Activated CD4-positive, alpha-beta T cell treated with anti-CD3 and anti-CD28 coated beads for 24 hours (primary cell): ENCODE measurements around the gene SP9.
"Not testable (repeated sequence)": the region's sequence is repeated elsewhere in the genome, so short reads cannot be mapped to it uniquely, and the experiment has no call there.

ENCODE experiments used
- DNase-seq, 2 donors: peaks; one replicate each; pipeline ENCODE4 v3.0.0-alpha.2; 2020; ENCODE audit warnings: low read depth in 2 of 2

The SP9 gene

GRCh38 chr2:174344716-174345461 lies 10.1 kb downstream of the SP9 start:
- no peak for DNase-seq

DNA sequence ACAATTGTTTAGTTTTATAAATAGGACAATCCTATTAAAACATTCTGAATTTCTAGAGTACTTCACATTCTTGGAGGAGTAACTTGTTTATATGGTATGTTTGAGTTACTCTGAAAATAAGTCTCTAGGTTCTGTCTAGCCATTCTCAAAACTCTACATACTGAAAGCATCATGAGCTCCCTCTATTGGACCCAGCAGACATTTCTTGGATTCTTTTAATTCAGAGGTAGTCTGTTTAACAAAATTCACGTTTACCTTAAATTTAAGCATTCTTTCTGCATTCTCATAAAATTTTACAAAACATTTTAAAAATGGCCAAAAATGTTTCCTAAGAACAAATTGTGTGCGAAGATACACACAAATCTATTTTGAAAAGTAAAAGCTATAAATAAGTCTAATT lies 15.3 kb downstream of the SP9 start:
- no peak for DNase-seq

DNA sequence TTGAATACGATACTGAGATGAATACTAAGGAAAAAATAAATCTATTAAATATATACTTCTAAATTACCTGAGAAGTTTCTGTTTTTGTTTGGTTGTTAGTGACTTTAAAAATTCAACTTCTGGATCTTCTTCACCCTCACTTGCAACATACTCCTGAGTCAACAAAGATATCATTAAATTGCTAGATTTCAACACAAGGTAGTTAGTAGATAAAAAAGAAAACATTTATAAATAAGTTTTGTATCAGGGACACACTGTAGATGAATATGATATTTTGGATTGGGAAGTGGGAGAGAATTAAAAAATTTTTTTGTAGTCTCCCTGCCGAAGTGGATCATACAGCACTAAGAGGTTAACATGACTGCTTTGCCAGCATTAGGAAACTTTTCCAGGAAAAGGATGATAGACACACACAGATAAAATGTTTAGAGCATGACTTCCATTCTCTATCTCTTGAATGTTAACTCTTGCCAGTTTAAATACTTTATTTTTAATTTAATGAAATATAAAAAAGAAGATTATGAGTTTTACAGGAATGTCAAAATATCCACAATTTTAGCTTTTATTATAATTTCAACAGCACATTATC lies 15.9 kb downstream of the SP9 start:
- no peak for DNase-seq

- DNase-seq = no peak
Observed at GRCh38 chr2:174353004-174353403, 18.2 kb downstream of the SP9 start.

- no peak for DNase-seq
Observed at GRCh38 chr2:174356347-174356746, 21.6 kb downstream of the SP9 start.

- not testable (repeated sequence) for DNase-seq
Observed at GRCh38 chr2:174359663-174360062, 24.9 kb downstream of the SP9 start.

GRCh38 chr2:174362949-174363348 lies 28.2 kb downstream of the SP9 start:
- DNase-seq = no peak

DNA sequence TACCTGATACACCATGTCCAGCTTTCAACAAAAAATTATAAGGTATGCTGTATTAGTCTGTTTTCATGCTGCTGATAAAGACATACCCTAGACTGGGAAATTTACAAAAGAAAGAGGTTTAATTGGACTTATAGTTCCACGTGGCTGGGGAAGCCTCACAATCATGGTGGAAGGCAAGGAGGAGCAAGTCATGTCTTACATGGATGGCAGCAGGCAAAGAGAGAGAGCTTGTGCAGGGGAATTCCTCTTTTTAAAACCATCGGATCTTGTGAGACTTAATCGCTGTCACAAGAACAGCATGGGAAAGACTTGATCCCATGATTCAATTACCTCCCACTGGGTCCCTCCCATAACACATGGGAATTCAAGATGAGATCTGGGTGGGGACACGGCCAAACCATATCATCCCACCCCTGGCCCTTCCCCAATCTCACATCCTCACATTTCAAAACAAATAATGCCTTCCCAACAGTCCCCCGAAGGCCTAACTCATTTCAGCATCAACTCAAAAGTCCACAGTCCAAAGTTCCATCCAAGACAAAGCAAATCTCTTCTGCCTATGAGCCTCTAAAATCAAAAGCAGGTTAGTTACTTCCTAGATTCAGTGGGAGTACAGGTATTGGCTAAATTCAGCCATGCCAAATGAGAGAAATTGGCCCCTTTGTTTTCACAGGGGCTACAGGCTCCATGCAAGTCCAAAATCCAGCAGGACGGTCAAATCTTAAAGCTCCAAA lies 28.9 kb downstream of the SP9 start:
- not testable (repeated sequence) for DNase-seq

GRCh38 chr2:174364628-174365027 lies 29.9 kb downstream of the SP9 start:
- DNase-seq = no peak

GRCh38 chr2:174365571-174365970 lies 30.8 kb downstream of the SP9 start:
- no peak for DNase-seq

DNA sequence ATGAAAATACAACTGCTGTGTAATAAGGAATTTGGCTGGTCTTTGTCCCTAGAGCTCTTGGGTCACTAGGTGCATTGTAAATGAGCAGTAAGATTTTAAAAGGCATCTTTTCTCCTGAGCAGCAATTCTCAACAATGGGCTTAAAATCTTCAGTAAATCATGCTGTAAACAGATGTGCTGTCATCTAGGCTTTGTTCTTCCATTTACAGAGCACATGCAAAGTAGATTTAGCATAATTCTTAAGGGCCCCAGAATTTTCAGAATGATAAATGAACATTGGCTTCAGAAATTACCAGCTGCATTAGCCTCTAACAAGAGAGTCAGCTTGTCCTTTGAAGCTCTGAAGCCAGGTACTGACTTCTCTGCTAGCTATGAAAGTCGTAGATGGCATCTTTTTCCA lies 33.9 kb downstream of the SP9 start:
- DNase-seq = no peak

DNA sequence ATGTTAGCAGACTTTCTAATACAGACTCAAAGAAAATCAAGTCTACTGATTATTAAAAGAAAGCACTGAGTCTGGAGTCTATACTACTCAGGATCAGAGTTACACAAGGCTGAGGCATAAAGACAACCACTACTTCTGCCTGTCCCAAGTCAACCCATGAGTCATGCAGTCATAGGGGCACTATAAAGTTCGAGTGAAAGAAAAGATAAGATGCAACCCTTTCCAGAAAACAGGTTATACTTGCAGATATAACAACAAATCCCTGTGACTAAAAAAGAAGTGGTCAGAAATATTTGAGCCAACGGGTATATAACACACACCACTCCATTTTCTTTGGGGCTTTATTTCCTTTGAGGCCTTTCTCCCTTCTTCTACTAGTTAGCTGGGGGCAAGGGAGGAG lies 42.2 kb downstream of the SP9 start:
- no peak for DNase-seq

- DNase-seq = no peak
Observed at GRCh38 chr2:174383796-174384195, 49.0 kb downstream of the SP9 start.

DNA sequence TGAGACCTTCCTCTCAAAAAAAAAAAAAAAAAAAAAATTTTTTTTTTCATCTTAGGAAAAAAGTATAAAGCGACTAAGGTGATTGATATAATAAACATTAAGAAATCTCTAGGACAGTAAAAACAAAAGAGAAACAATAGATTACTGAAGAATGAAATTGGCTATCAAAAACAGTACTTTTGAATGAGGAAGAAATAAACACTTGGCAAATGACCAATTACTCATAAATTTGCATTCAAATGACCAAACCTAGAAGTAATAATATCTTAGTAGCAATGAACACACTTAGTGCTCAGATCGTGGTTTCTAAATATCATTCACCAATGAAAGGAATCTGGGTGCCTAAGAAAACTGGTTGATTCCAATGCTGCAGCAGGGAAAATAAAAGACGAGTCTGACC lies 50.4 kb downstream of the SP9 start:
- no peak for DNase-seq
